Kidney epithelial cell (primary cell): ENCODE results near the gene CDH26. TPM values are rescaled to one million over a fixed set of nuclear protein-coding genes. Genes with fewer than 3 reads are reported as not detected.
A peak's percentile ranks its signal among the peaks of the same experiment; 100 is the strongest.
"Not testable (repeated sequence)": the region's sequence is repeated elsewhere in the genome, so short reads cannot be mapped to it uniquely, and the experiment has no call there.

ENCODE experiments used
- DNase-seq: peaks from one replicate; pipeline ENCODE4 v3.0.0-alpha.2; 2010; ENCODE audit warnings: low read depth
- H3K27me3 ChIP-seq: 2 replicates; pipeline ENCODE4 v1.6.0; 2011; ENCODE audit warnings: low read length; ENCODE audit not compliant: control insufficient read depth, insufficient read depth
- H3K36me3 ChIP-seq: 2 replicates; pipeline ENCODE4 v1.5.1; 2011; ENCODE audit warnings: low read length; ENCODE audit not compliant: control insufficient read depth, insufficient read depth
- H3K4me3 ChIP-seq: 2 replicates; pipeline ENCODE4 v1.5.1; 2011; ENCODE audit warnings: low read depth, mild to moderate bottlenecking, control low read depth, low read length
- total RNA-seq: library from RNA; depleted of rRNA; stranded (reverse); fragments of >200 nt; gene quantifications from 2 replicates; pipeline ENCODE4 v1.2.3, GENCODE V29; 2015
- TF ChIP-seq, protein P1 (sequence below): IDR thresholded peaks from 2 replicates; pipeline ENCODE4 v1.5.1; 2011; ENCODE audit warnings: mild to moderate bottlenecking, moderate library complexity, low read length, control low read depth, inconsistent platforms; ENCODE audit not compliant: insufficient read depth, poor library complexity, severe bottlenecking

The CDH26 gene
- total RNA-seq, 1 donor from 2014 or later, result 0.29 TPM

DNA sequence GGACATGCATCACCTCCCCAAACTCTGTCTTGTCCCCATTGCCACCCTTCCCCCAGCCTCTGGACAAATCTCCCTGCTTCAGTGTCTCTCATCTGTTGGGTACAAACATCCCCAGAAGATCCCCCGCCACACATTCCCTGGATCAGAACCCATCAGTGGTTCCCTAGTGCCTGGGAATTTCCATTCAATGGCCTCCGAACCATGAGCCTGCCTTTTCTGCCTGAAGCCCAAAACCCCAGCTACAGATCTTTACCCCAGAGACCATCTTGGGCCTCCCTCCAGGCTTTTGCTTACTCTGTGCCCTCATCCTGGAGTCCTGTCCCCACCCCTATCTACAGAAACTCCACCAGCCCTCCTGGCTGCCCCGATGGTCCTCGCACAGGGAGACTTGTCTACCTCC is 78.1 kb downstream of the CDH26 start:
- TF ChIP-seq, protein P1, sequence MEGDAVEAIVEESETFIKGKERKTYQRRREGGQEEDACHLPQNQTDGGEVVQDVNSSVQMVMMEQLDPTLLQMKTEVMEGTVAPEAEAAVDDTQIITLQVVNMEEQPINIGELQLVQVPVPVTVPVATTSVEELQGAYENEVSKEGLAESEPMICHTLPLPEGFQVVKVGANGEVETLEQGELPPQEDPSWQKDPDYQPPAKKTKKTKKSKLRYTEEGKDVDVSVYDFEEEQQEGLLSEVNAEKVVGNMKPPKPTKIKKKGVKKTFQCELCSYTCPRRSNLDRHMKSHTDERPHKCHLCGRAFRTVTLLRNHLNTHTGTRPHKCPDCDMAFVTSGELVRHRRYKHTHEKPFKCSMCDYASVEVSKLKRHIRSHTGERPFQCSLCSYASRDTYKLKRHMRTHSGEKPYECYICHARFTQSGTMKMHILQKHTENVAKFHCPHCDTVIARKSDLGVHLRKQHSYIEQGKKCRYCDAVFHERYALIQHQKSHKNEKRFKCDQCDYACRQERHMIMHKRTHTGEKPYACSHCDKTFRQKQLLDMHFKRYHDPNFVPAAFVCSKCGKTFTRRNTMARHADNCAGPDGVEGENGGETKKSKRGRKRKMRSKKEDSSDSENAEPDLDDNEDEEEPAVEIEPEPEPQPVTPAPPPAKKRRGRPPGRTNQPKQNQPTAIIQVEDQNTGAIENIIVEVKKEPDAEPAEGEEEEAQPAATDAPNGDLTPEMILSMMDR, result no peak
- DNase-seq, result no peak
- H3K27me3 ChIP-seq, result no peaks in the 10 kb centered on the region
- H3K4me3 ChIP-seq, result no peak overlapping the region
- no peaks in the 10 kb centered on the region for H3K36me3 ChIP-seq

DNA sequence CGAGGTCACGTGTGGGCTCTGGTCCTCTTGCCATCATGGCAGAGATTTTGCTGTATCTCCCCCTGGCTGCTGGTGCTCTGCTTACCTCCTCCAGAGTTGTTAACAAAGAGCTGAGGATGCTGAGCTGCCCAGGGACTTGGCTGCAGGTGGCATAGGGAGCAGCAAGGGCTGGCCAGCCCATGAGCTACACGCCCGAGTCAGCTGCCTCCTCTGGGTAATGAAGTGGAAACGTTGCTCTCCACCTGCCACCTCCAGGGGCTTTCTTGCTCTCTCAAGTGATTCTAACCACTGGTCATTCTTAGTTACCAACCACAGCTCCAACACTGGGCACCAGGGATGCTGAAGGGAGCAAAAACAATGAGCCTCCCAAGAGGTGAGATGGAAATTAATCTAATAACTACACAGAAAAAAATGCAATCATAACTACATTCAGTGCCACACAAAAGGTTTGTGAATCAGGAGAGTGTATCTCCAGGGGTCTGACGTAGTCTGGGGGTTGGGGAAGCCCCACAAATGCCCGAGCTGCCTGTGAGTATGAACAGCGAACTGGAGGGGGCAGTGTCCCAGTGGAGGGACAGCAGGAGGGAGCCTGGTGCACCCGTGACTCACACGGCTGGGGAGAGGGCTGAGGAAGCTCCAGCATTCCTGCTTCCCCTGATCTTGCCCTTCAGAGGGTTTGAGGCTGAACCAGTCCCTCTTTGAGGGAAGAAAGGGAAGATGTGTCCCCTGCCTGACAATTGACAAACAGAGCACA is 78.7 kb downstream of the CDH26 start:
- Histone ChIP-seq H3K36me3 (no peaks in the 10 kb centered on the region), H3K4me3 (no peak overlapping the region), H3K27me3 (no peaks in the 10 kb centered on the region)
- TF ChIP-seq, protein P1, result peak; percentile 45
- no peak for DNase-seq

DNA sequence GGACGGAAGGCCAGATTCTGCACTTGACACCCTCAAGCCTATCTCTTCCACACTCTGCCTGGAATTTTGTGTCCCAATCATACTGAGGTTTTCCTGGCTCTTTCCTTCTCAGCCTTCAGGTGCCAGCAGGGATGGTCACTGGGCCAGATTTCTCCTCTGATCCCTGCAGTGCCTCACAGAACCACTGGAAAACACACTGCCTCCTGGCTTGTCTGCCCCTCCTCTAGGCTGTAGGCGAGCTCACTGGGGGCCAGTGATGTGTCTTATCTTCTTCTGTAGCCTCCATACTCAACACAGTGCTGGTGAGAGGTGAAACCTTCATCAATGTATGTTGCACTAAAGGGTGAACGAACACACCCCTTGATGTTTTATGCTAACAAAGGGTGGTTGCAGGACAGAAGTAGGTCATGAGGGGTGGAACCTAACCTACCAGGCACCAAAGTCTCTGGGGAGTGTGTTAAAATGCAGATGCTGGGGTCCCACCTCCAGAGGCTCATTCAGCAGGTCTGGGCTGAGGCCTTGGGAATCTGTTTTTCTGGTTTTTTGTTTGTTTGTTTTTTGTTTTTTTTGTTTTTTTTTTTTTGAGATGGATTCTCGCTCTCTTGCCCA is 80.3 kb downstream of the CDH26 start:
- TF ChIP-seq, protein P1, result no peak
- DNase-seq, result no peak
- no peaks in the 10 kb centered on the region for H3K36me3 ChIP-seq
- H3K4me3 ChIP-seq, result no peak overlapping the region
- no peaks in the 10 kb centered on the region for H3K27me3 ChIP-seq

DNA sequence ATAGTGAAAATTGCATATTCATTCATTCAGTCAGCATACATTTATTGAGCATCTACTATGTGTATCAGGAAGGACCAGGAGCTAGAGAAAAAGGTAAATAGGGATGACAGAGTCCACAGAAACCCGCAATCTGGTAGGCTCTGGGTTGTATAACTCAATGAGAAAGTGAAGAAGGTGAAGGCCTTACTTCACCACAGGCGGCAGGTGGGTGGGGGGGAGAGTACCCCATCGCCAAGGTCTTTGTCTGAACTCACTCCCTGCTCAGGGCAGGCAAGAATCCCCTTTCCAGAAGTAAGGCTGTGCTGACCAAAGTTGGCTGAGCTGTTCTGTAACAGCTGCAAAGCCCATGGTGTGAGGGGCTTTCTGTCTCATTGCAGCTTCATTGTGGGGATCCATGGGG is 81.3 kb downstream of the CDH26 start:
- no peak overlapping the region for H3K4me3 ChIP-seq
- TF ChIP-seq, protein P1, result no peak
- no peaks in the 10 kb centered on the region for H3K27me3 ChIP-seq
- no peaks in the 10 kb centered on the region for H3K36me3 ChIP-seq
- no peak for DNase-seq

DNA sequence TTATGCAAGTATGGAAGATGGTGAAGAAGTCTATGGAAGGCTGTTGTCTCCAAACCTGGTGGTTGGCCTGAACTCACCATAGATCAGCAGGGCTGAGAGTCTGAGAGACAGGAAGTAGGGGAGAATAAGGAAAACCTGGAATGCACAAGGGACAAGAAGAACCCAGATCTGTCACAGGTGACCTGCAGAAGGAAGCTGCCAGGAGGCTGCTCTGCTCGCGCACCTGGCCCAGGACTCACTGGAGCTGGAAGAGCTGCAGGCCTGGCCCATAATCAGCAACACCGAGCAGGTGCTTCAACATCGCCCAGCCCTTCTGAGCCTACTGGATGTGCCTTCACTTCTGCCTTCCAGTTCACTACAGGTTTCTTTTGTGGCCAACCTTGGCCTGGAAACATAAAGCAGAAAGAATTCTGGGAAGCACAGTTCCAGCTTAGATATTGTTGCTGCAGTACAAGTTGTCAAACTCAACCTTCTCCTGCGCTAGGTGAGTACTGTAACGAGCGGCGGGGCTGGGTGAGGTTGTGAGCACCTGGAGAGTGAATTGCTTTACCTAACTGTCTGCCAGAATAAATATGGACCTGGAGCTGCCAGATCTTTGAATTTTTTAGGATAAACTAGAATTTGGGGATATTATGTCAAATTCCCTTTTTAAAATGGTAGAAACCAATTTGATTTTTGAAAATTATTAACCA is 82.4 kb downstream of the CDH26 start:
- no peaks in the 10 kb centered on the region for H3K27me3 ChIP-seq
- no peak overlapping the region for H3K4me3 ChIP-seq
- H3K36me3 ChIP-seq, result no peaks in the 10 kb centered on the region
- TF ChIP-seq, protein P1, result no peak
- DNase-seq, result no peak

DNA sequence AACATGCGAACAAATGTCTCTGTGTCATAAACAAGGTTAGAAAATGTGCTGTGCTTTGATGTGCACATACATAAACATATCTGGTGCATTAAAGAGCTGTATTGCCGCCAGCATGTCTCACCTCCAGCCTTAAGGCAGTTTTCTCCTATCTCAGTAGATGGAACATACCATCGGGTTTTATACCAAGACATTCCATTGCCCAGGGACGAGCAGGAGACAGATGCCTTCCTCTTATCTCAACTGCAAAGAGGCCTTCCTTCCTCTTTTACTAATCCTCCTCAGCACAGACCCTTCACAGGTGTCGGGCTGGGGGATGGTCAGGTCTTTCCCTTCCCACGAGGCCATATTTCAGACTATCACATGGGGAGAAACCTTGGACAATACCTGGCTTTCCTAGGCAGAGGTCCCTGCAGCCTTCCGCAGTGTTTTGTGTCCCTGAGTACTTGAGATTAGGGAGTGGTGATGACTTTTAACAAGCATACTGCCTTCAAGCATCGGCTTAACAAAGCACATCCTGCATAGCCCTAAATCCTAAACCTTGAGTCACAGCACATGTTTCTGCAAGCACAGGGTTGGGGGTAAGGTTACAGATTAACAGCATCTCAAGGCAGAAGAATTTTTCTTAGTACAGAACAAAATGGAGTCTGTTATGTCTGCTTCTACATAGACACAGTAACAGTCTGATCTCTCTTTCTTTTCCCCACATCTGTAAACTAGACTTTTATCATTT is 83.4 kb downstream of the CDH26 start:
- not testable (repeated sequence) for H3K4me3 ChIP-seq, H3K27me3 ChIP-seq, H3K36me3 ChIP-seq
- peak; percentile 90 for DNase-seq
